K562 (cell line): ENCODE results near the gene FBXW9. TPM values are rescaled to one million over a fixed set of nuclear protein-coding genes. Genes with fewer than 3 reads are reported as not detected.

Experiments used
- BMI1 ChIP-seq: fragments of 150-350 bp; IDR thresholded peaks from 2 replicates; pipeline ENCODE4 v1.6.1; 2014; ENCODE audit warnings: low read length
- DIDO1 ChIP-seq: fragments of 450-650 bp; IDR thresholded peaks from 2 replicates; pipeline ENCODE4 v1.6.1; 2016; ENCODE audit warnings: low read depth, missing biosample characterization, missing genetic modification characterization
- ELF2 ChIP-seq: fragments of 250-450 bp; sonication (Bioruptor Pico); IDR thresholded peaks from 2 replicates; pipeline ENCODE4 v1.5.0; 2021; ENCODE audit warnings: mild to moderate bottlenecking
- EZH2 ChIP-seq: IDR thresholded peaks from 2 replicates; pipeline ENCODE4 v1.6.1; 2012; ENCODE audit warnings: low read depth, mild to moderate bottlenecking, inconsistent platforms, low read length, borderline replicate concordance
- HOXB6 ChIP-seq: fragments of 250-450 bp; sonication (Bioruptor Pico); IDR thresholded peaks from 2 replicates; pipeline ENCODE4 v1.5.1; 2022; ENCODE audit warnings: mild to moderate bottlenecking, borderline replicate concordance
- HSF4 ChIP-seq: fragments of 250-450 bp; sonication (Bioruptor Pico); IDR thresholded peaks from 2 replicates; pipeline ENCODE4 v2.1.2; 2022; ENCODE audit warnings: mild to moderate bottlenecking, moderate library complexity, borderline replicate concordance
- KLF13 ChIP-seq: fragments of 450-650 bp; IDR thresholded peaks from 2 replicates; pipeline ENCODE4 v1.6.1; 2016; ENCODE audit warnings: missing genetic modification characterization, low read depth, mild to moderate bottlenecking, missing compliant biosample characterization, moderate library complexity, borderline replicate concordance
- POLR2AphosphoS5 ChIP-seq: IDR thresholded peaks from 2 replicates; pipeline ENCODE4 v1.6.1; 2011; ENCODE audit warnings: mild to moderate bottlenecking, low read depth, low read length, moderate library complexity; ENCODE audit not compliant: control insufficient read depth, insufficient read depth
- SLC30A9 ChIP-seq: fragments of 250-450 bp; sonication (Bioruptor Pico); IDR thresholded peaks from 2 replicates; pipeline ENCODE4 v1.8.0; 2022; ENCODE audit warnings: mild to moderate bottlenecking, moderate library complexity
- SPI1 ChIP-seq: IDR thresholded peaks from 2 replicates; pipeline ENCODE4 v1.6.1; 2011; ENCODE audit warnings: low read depth, low read length, control low read depth, borderline replicate concordance
- TCF7 ChIP-seq: sonication (generic); IDR thresholded peaks from 2 replicates; pipeline ENCODE4 v1.6.1; 2016; ENCODE audit warnings: antibody characterized with exemption, borderline replicate concordance
- XRCC5 ChIP-seq: fragments of 200-400 bp; formaldehyde crosslinking; IDR thresholded peaks from 2 replicates; pipeline ENCODE4 v1.6.1; 2017; ENCODE audit warnings: low read depth, mild to moderate bottlenecking, low read length
- ZBTB33 ChIP-seq: sonication (generic); formaldehyde crosslinking; IDR thresholded peaks from 2 replicates; pipeline ENCODE4 v1.8.1; 2023; ENCODE audit warnings: mild to moderate bottlenecking, missing genetic modification reagents
- ZKSCAN1 ChIP-seq: fragments of 150-350 bp; IDR thresholded peaks from 2 replicates; pipeline ENCODE4 v1.6.1; 2016; ENCODE audit warnings: low read depth, low read length
- ZNF197 ChIP-seq: fragments of 200-800 bp; sonication (Bioruptor generic); IDR thresholded peaks from 2 replicates; pipeline ENCODE4 v1.6.1; 2016; ENCODE audit warnings: low read depth, missing genetic modification characterization, missing compliant biosample characterization
- ZNF318 ChIP-seq, 2 experiments: fragments of 450-650 bp; IDR thresholded peaks; 2 replicates each; pipeline ENCODE4 v1.6.1; 2016; ENCODE audit warnings: mild to moderate bottlenecking in 2 of 2, borderline replicate concordance in 1 of 2, low read depth in 1 of 2, moderate library complexity in 1 of 2
- ZNF586 ChIP-seq: fragments of 450-650 bp; formaldehyde crosslinking; conservative IDR thresholded peaks from 2 replicates; pipeline ENCODE4 v1.4.0; 2020; ENCODE audit warnings: mild to moderate bottlenecking, moderate library complexity
- polyA plus RNA-seq, 8 experiments: library from polyadenylated mRNA; depleted of rRNA in 4 of 8; stranded (reverse) in 5 of 8; unstranded in 3 of 8; fragments of >200 nt; fragmentation: Nextera tagmentation in 2 of 8; fragmentation: Illumina TruSeq in 1 of 8; extraction: Ambion mirVana in 2 of 8; extraction: Trizol in 1 of 8; gene quantifications; 2 replicates each; pipeline versions ENCODE4 v1.2.1 to v1.2.3, GENCODE V29; 2011 to 2014; ENCODE audit warnings: inconsistent platforms in 1 of 8, missing spikeins in 1 of 8
- total RNA-seq, 7 experiments: library from RNA; depleted of rRNA in 6 of 7; stranded (reverse); fragments of >200 nt in 6 of 7; fragmentation: Illumina TruSeq in 2 of 7; extraction: Trizol in 2 of 7; gene quantifications; 2 replicates each; pipeline versions ENCODE4 v1.2.1 to v1.2.3, GENCODE V29; 2011 to 2021; ENCODE audit warnings: low replicate concordance in 1 of 7

Gene FBXW9
- total and polyA plus RNA-seq, 9 of the 15 experiments (the other 6 are each of a cell fraction or from before 2014, with no cell fraction given), result 0.23 to 21.7 (median 6.2) TPM

GRCh38 chr19:12681074-12681987 lies 15.1 kb downstream of the FBXW9 start, which contains the start of gene DHPS (continued):
- TF ChIP-seq DIDO1, result peak; percentile 39; the same call in 1 of the 2 replicates
- TF ChIP-seq XRCC5, result no peak
- TF ChIP-seq HSF4 (CRISPR knock-in tag), result no peak
- TF ChIP-seq TCF7, result peak; percentile 8; the same call in 1 of the 2 replicates
- no peak for TF ChIP-seq EZH2
- TF ChIP-seq ZNF586 (CRISPR knock-in tag), result no peak
- no peak for TF ChIP-seq BMI1
- no peak for TF ChIP-seq HOXB6
- no peak for TF ChIP-seq SPI1
- TF ChIP-seq ZNF197, result 0 out of 2 replicates have a peak, but pooled peaks have one; percentile 68
- no peak for TF ChIP-seq ZNF318 (IDR thresholded peaks at IDR 0.05; ENCODE audit: borderline replicate concordance in 1 of 2, low read depth in 1 of 2)
- no peak for TF ChIP-seq SLC30A9 (CRISPR knock-in tag)
- TF ChIP-seq POLR2AphosphoS5, result peak; percentile 53
- peak; percentile 47; the same call in 1 of the 2 replicates for TF ChIP-seq KLF13 (tag)
- TF ChIP-seq ZBTB33 (CRISPR knock-in tag), result peak; percentile 67
- no peak; the same call in 1 of the 2 replicates for TF ChIP-seq ZKSCAN1
- TF ChIP-seq ELF2 (CRISPR knock-in tag), result peak; percentile 69
